ENCODE results near the gene ADAMTSL4. TPM values are rescaled to one million over a fixed set of nuclear protein-coding genes. Genes with fewer than 3 reads are reported as not detected.

Gene ADAMTSL4
- total and polyA plus RNA-seq, 2 of the 8 experiments (the other 6 are each of a cell fraction or from before 2014, with no cell fraction given), result 4.2 to 5.4 TPM

DNA sequence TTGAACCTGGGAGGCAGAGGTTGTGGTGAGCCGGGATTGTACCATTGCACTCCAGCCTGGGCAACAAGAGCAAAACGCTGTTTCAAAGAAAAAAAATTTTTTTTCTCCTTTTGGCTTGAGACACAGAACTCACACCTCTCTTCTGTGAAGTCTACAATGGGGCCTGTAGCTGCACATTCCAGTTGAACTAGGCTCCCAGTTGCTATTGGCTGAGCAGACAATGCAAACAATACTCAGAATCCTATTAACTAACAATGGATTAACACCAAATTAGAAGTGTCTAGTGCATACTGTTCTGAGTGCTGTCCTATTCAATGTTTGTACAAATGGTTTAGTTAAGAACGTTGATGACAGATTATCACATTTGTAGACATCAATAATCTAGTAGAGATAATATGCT, 47.8 kb downstream of the ADAMTSL4 start:
- no peak overlapping the region for H2AK5ac ChIP-seq (ENCODE audit: low read depth, low read length)
- H4K20me1 ChIP-seq (replicated peaks in 1 of 2; ENCODE audit: control insufficient read depth in 1 of 2, insufficient read depth in 2 of 2, low read length in 2 of 2), result no peaks in the 10 kb centered on the region
- H3K23me2 ChIP-seq (ENCODE audit: low read depth, low read length), result no peaks in the 10 kb centered on the region
- no peak overlapping the region for H3K23ac ChIP-seq (ENCODE audit: insufficient read length)
- no peaks in the 10 kb centered on the region for H3K27me3 ChIP-seq (replicated peaks in 1 of 4; ENCODE audit: control insufficient read depth in 3 of 4, extremely low read depth in 1 of 4, insufficient read depth in 3 of 4, low read length in 3 of 4)
- H2BK120ac ChIP-seq (replicated peaks; ENCODE audit: low read depth, low read length), result no peak overlapping the region
- peaks cover 0 to 3% of the 10 kb centered on the region in 2 experiments; a peak in 2 of 4 replicates for H3K9me3 ChIP-seq (ENCODE audit: insufficient read depth in 2 of 2, low read depth in 1 of 2, low read length in 1 of 2)
- no peak overlapping the region for H2BK15ac ChIP-seq (ENCODE audit: low read length)
- H3K4me1 ChIP-seq (replicated peaks in 1 of 4; ENCODE audit: control insufficient read depth in 3 of 4, insufficient read depth in 4 of 4, low read length in 3 of 4), result peaks cover 0 to 4% (median 1%) of the 10 kb centered on the region in 4 experiments; a peak in 3 of 7 replicates
- no peak overlapping the region for H2AFZ ChIP-seq (ENCODE audit: low read length)
- WGBS, 2 experiments (ENCODE audit: extremely low coverage in 1 of 2, insufficient coverage in 1 of 2, insufficient read length in 1 of 2, insufficient replicate concordance in 2 of 2, low coverage in 1 of 2, low lambda C conversion rate in 2 of 2, missing lambda C conversion rate in 1 of 2), result 98% methylated on average over 3 of the region's 3 CpGs; no CpG with 5 or more reads in 1 of the 2 experiments
- DNase-seq (ENCODE audit: low read depth in 1 of 2, low spot score in 2 of 2) (no peak), FAIRE-seq (no peak)
- H3K79me2 ChIP-seq (ENCODE audit: control insufficient read depth in 1 of 2, insufficient read depth in 2 of 2, low read length in 2 of 2), result no peaks in the 10 kb centered on the region
- no peak overlapping the region for H2BK5ac ChIP-seq (ENCODE audit: low read depth, low read length)
- ChIA-PET CTCF (ENCODE audit: partially characterized antibody) (interaction anchor here (1.8 kb wide), 1 partner anchor 17 kb away, joined by 5 read pairs; the partner anchor contains the start of gene MCL1), POLR2A (ENCODE audit: partially characterized antibody) (interaction anchor here (1.3 to 43.5 kb wide), 4 partner anchors 12 to 28 kb away, joined by 4 to 1380 read pairs (median 9); partner anchors contain the start of genes ADAMTSL4 and MCL1)
- TF ChIP-seq EGR1 (IDR thresholded peaks at IDR 0.05; ENCODE audit: borderline replicate concordance, low read depth, low read length) (no peak), RBBP5 (IDR thresholded peaks at IDR 0.05; ENCODE audit: borderline replicate concordance, low read depth, low read length) (no peak), CHD2 (IDR thresholded peaks at IDR 0.05; ENCODE audit: low read length) (no peak)
- H3K79me1 ChIP-seq (ENCODE audit: low read depth, low read length), result no peaks in the 10 kb centered on the region
- H3K4me3 ChIP-seq (ENCODE audit: extremely low read depth in 1 of 4, insufficient read depth in 2 of 4, low read depth in 3 of 4, low read length in 4 of 4), result no peak overlapping the region
- no peak overlapping the region for H4K5ac ChIP-seq (ENCODE audit: insufficient read length, low read depth, low read length)
- no peak overlapping the region for H3K56ac ChIP-seq (replicated peaks; ENCODE audit: insufficient read length, low read depth, low read length)
- H3K4me2 ChIP-seq (ENCODE audit: insufficient read depth in 1 of 2, low read depth in 2 of 2, low read length in 2 of 2), result no peak overlapping the region
- H4K91ac ChIP-seq (replicated peaks; ENCODE audit: insufficient read length, low read length), result no peak overlapping the region
- no peak overlapping the region for H3K4ac ChIP-seq (replicated peaks; ENCODE audit: insufficient read length, low read depth, low read length)
- H3K14ac ChIP-seq (ENCODE audit: insufficient read length), result no peak overlapping the region
- H2BK20ac ChIP-seq (ENCODE audit: low read length), result no peak overlapping the region
- H3K36me3 ChIP-seq (ENCODE audit: control insufficient read depth in 2 of 4, insufficient read depth in 4 of 4, low read length in 3 of 4), result peaks cover 0 to 4% (median 0%) of the 10 kb centered on the region in 4 experiments; a peak in 1 of 8 replicates
- H3K27ac ChIP-seq (ENCODE audit: low read depth, low read length), result no peak overlapping the region
- no peak overlapping the region for H2BK12ac ChIP-seq (ENCODE audit: low read depth, low read length)
- no peak overlapping the region for H3K18ac ChIP-seq (ENCODE audit: extremely low read depth, low read length)
- H4K8ac ChIP-seq (ENCODE audit: extremely low read depth, insufficient read depth, low read length), result no peak overlapping the region
- no peak overlapping the region for H3K9ac ChIP-seq (replicated peaks in 1 of 4; ENCODE audit: extremely low read depth in 1 of 4, low read depth in 3 of 4, low read length in 3 of 4)
